GM12874 (cell line): ENCODE measurements around the gene TFB2M.

Source experiments
- CTCF ChIP-seq: IDR thresholded peaks from 2 replicates; pipeline ENCODE4 v1.5.1; 2011; ENCODE audit warnings: low read depth, mild to moderate bottlenecking, control low read depth, low read length, moderate library complexity; ENCODE audit not compliant: insufficient read depth

Gene TFB2M

GRCh38 chr1:246591047-246591446 is 25.0 kb upstream of the TFB2M start:
- TF ChIP-seq CTCF: no peak

- no peak for TF ChIP-seq CTCF
Observed at GRCh38 chr1:246588159-246588721, 22.2 kb upstream of the TFB2M start.

GRCh38 chr1:246587606-246588005 is 21.5 kb upstream of the TFB2M start:
- no peak for TF ChIP-seq CTCF

- no peak for TF ChIP-seq CTCF
Observed at GRCh38 chr1:246587032-246587431, 21.0 kb upstream of the TFB2M start.

GRCh38 chr1:246583448-246584185 is 17.6 kb upstream of the TFB2M start:
- no peak for TF ChIP-seq CTCF

- no peak for TF ChIP-seq CTCF
Observed at GRCh38 chr1:246583056-246583440, 17.0 kb upstream of the TFB2M start.

GRCh38 chr1:246582301-246583055 is 16.4 kb upstream of the TFB2M start:
- no peak for TF ChIP-seq CTCF
